GM12892 (cell line): ENCODE data around the gene PTRH2.

Source experiments
- DNase-seq: peaks from one replicate; pipeline ENCODE4 v3.0.0; 2011; ENCODE audit not compliant: insufficient read length
- FAIRE-seq: peaks from 2 replicates; lab custom pipeline; 2011; peaks lifted over from hg19 to GRCh38; lab: Jason Lieb, UNC
- POLR2A ChIP-seq: IDR thresholded peaks from 2 replicates; pipeline ENCODE4 v1.6.1; 2011; ENCODE audit warnings: low read depth, low read length, control low read depth
- POLR2AphosphoS5 ChIP-seq: IDR thresholded peaks from 2 replicates; pipeline ENCODE4 v1.6.1; 2011; ENCODE audit warnings: low read depth, low read length, control low read depth
- TAF1 ChIP-seq: IDR thresholded peaks from 2 replicates; pipeline ENCODE4 v1.6.1; 2011; ENCODE audit warnings: low read depth, mild to moderate bottlenecking, control low read depth, low read length, borderline replicate concordance

PTRH2 gene

DNA sequence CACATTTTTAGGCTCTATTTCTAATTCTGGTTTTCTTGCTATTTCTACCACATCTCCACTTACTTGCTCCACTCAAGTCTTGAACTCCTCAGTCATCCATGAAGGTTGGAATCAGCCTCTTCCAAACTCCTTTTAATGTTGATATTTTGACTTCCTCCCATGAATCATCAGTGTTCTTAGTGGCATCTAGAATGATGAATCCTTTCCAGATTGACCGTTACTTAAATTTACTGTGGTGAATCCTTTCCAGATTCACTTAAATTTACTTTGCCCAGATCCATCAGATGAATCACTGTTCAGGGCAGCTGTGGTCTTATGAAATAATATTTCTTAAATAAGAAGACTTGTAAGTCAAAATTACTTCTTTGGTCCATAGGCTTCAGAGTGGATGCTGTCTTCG, 55.1 kb downstream of the PTRH2 start:
- FAIRE-seq = no peak

GRCh38 chr17:59651346-59651745, 55.9 kb downstream of the PTRH2 start:
- FAIRE-seq (no peak), DNase-seq (no peak)
- TF ChIP-seq POLR2A = no peak

More for the DNA sequence above, 55.1 kb downstream of the PTRH2 start:
- TF ChIP-seq TAF1 (no peak), POLR2AphosphoS5 (no peak), POLR2A (no peak)
- DNase-seq = no peak

DNA sequence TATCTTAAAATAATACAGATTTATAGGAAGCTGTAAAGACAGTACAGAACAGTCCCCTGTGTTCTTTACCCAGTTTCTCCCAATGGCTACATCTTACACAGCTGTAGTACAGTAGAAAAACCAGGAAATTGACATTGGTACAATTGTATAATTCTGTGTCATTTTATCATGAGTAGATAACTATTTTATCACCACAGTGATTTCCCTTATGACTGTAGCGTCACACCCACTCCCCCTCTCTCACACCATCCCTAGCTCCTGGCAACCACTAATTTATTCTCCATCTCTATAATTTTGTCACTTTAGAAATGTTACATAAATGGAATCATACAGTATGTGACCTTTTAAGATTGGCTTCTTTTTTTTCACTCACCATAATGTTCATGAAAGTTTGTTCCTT, 56.6 kb downstream of the PTRH2 start:
- FAIRE-seq (no peak), DNase-seq (no peak)
- TF ChIP-seq POLR2A (no peak), TAF1 (no peak), POLR2AphosphoS5 (no peak)

- FAIRE-seq (no peak), DNase-seq (no peak)
- TF ChIP-seq POLR2AphosphoS5 = no peak
- no peak for TF ChIP-seq POLR2A
- no peak for TF ChIP-seq TAF1
Observed at GRCh38 chr17:59649886-59650285, 57.3 kb downstream of the PTRH2 start.
